Right atrium auricular region (tissue), 2 donors: ENCODE measurements around the gene GSTK1. TPM values are rescaled to one million over a fixed set of nuclear protein-coding genes. Genes with fewer than 3 reads are reported as not detected.

Source experiments
- DNase-seq: peaks from one replicate; pipeline ENCODE4 v3.0.0-alpha.2; 2019; ENCODE audit warnings: low spot score
- H3K27ac ChIP-seq, 2 donors: fragments of 200-600 bp; sonication (generic); 1 replicate in 1 of 2; 2 replicates in 1 of 2; pipeline ENCODE4 v1.5.1; 2016 to 2019
- H3K27me3 ChIP-seq, 2 donors: fragments of 200-600 bp; sonication (generic); one replicate each; pipeline versions ENCODE4 v1.5.1 to v1.6.0; 2017 to 2019
- H3K36me3 ChIP-seq: fragments of 200-600 bp; sonication (generic); one replicate; pipeline ENCODE4 v1.5.1; 2016
- H3K4me1 ChIP-seq, 2 donors: fragments of 200-600 bp; sonication (generic); one replicate each; pipeline versions ENCODE4 v1.5.1 to v1.6.0; 2017 to 2019
- H3K4me3 ChIP-seq, 2 donors: fragments of 200-600 bp; sonication (generic); 1 replicate in 1 of 2; 2 replicates in 1 of 2; pipeline ENCODE4 v1.5.1; 2017 to 2019; ENCODE audit warnings: mild to moderate bottlenecking in 1 of 2, moderate library complexity in 1 of 2
- H3K9me3 ChIP-seq, 2 donors: fragments of 200-600 bp; sonication (generic); one replicate each; pipeline ENCODE4 v1.5.1; 2019
- total RNA-seq, 2 donors: library from RNA; depleted of rRNA; stranded (reverse); fragments of >200 nt; gene quantifications; one replicate each; pipeline ENCODE4 v1.1.0, GENCODE V29; 2016
- TF ChIP-seq, protein P1 (sequence below), 2 donors: fragments of 200-600 bp; sonication (generic); IDR thresholded peaks; one replicate each; pipeline ENCODE4 v1.5.1; 2019; ENCODE audit warnings: antibody characterized with exemption in 2 of 2

Gene GSTK1
- total RNA-seq, 2 donors from 2014 or later, result 169 to 270 TPM

DNA sequence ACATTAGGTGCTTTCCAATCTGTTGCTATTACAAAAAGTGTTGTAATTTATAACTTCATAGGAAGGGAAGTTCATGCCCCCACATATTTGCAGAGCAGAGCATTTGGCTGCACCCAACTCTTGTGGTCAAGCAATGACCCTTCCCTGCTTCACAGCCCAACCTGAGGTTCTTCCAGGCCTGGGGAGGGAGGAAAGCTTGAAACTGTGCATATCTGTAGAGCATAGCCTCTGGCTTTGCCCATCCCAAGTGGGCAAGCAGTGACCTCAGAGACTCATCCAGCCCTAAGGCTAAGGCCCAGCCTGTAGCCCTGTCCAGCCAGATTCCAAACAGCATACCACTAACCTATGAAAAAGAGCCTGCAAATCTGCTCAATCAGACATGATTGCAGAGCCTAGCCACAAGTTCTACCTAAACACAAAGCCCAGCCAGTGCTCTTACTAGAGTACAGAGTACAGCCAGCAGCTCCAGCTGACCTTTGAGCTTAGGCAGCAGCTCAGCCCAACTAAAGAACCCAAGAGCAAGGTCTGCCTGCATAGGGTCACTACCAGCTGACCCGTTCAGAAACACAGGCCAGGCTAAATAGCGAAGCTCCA is 14.4 kb upstream of the GSTK1 start:
- no peaks in the 10 kb centered on the region for H3K27me3 ChIP-seq
- H3K27ac ChIP-seq, result no peak overlapping the region
- H3K4me1 ChIP-seq, result no peaks in the 10 kb centered on the region
- H3K9me3 ChIP-seq, result peaks cover 0 to 3% of the 10 kb centered on the region in 2 donors
- TF ChIP-seq, protein P1, sequence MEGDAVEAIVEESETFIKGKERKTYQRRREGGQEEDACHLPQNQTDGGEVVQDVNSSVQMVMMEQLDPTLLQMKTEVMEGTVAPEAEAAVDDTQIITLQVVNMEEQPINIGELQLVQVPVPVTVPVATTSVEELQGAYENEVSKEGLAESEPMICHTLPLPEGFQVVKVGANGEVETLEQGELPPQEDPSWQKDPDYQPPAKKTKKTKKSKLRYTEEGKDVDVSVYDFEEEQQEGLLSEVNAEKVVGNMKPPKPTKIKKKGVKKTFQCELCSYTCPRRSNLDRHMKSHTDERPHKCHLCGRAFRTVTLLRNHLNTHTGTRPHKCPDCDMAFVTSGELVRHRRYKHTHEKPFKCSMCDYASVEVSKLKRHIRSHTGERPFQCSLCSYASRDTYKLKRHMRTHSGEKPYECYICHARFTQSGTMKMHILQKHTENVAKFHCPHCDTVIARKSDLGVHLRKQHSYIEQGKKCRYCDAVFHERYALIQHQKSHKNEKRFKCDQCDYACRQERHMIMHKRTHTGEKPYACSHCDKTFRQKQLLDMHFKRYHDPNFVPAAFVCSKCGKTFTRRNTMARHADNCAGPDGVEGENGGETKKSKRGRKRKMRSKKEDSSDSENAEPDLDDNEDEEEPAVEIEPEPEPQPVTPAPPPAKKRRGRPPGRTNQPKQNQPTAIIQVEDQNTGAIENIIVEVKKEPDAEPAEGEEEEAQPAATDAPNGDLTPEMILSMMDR (IDR thresholded peaks at IDR 0.05), result no peak
- DNase-seq, result no peak
- no peak overlapping the region for H3K4me3 ChIP-seq
- H3K36me3 ChIP-seq, result no peaks in the 10 kb centered on the region

DNA sequence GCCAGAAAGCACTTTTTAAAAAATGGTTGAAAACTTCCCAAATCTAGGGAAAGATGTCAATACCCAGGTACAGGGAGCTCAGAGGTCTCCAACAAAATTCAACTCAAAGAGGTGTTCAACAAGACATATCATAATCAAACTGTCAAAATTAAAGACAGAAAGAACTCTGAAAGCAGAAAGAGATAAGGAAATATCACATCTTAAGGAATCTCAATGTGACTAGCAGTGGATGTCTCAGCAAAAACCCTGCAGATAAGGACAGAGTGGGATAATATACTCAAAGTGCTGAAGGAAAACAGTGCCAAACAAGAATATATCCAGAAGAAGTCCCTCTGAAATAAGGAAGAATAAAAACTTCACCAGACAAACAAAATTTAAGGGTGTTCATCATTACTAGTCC is 13.0 kb upstream of the GSTK1 start:
- Histone ChIP-seq H3K4me1 (no peaks in the 10 kb centered on the region), H3K27ac (no peak overlapping the region)
- TF ChIP-seq, protein P1 (IDR thresholded peaks at IDR 0.05), result no peak

DNA sequence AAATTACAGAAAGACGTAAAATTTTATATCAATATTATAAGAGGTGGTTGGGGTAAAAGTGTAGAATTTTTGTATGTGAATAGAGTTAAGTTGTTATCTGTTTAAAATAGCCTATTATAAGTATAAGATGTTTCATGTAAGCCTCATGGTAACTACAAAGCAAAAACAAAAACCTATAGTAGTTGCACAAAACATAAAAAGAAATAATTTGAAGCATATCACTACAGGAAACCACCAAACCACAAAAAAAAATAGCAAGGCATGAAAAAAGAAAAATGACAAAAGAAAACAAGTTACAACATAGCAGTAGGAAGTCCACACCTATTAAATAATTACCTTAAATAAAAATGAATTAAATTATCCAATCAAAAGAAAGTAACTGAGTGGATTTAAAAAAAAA is 12.4 kb upstream of the GSTK1 start:
- no peaks in the 10 kb centered on the region for H3K36me3 ChIP-seq
- no peaks in the 10 kb centered on the region for H3K27me3 ChIP-seq
- H3K4me1 ChIP-seq, result no peaks in the 10 kb centered on the region
- DNase-seq, result no peak
- H3K4me3 ChIP-seq, result no peak overlapping the region
- peaks cover 0 to 3% of the 10 kb centered on the region in 2 donors for H3K9me3 ChIP-seq
- H3K27ac ChIP-seq, result no peak overlapping the region
- TF ChIP-seq, protein P1 (IDR thresholded peaks at IDR 0.05), result no peak

More for the DNA sequence above, 13.0 kb upstream of the GSTK1 start:
- Histone ChIP-seq H3K4me3 (no peak overlapping the region), H3K36me3 (no peaks in the 10 kb centered on the region), H3K27me3 (no peaks in the 10 kb centered on the region), H3K9me3 (peaks cover 0 to 3% of the 10 kb centered on the region in 2 donors)
- no peak for DNase-seq

DNA sequence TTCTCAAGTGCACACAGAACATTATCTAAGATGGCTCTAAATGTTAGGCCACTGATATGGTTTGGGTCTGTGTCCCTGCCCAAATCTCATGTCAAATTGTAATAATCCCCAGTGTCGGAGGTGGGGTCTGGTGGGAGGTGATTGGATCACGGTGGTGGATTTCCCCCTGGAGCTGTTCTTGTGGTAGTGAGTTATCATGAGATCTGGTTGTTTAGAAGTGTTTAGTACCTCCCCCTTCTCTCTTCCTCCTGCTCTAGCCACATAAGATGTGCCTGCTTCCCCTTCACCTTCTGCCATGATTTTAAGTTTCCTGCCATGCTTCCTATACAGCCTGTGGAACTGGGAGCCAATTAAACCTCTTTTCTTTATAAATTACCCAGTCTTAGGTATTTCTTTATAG is 11.2 kb upstream of the GSTK1 start:
- H3K4me1 ChIP-seq, result no peaks in the 10 kb centered on the region
- TF ChIP-seq, protein P1 (IDR thresholded peaks at IDR 0.05), result no peak
- H3K36me3 ChIP-seq, result no peaks in the 10 kb centered on the region
- no peak overlapping the region for H3K4me3 ChIP-seq
- DNase-seq, result no peak
- H3K27me3 ChIP-seq, result no peaks in the 10 kb centered on the region
- H3K9me3 ChIP-seq, result peaks cover 0 to 3% of the 10 kb centered on the region in 2 donors
- H3K27ac ChIP-seq, result no peak overlapping the region

DNA sequence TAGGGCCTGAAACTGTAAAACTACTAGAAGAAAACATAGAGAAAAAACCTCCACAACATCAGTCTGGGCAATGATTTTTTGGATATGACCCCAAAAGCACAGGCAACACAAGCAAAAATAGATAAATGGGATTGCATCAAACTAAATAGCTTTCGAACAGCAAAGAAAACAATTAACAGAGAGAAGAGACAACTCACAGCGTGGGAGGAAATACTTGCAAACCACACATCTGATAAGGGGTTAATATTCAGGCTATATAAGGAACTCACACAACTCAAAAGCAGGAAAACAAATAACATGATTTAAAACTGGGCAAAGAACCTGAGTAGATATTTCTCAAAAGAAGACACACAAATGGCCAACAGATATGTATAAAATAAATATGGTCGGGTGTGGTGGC is 7.7 kb upstream of the GSTK1 start:
- DNase-seq, result no peak
- Histone ChIP-seq H3K27me3 (no peaks in the 10 kb centered on the region), H3K9me3 (no peaks in the 10 kb centered on the region), H3K4me1 (peaks cover 0 to 4% of the 10 kb centered on the region in 2 donors), H3K27ac (no peak overlapping the region), H3K4me3 (no peak overlapping the region), H3K36me3 (no peaks in the 10 kb centered on the region)
- TF ChIP-seq, protein P1 (IDR thresholded peaks at IDR 0.05), result no peak

DNA sequence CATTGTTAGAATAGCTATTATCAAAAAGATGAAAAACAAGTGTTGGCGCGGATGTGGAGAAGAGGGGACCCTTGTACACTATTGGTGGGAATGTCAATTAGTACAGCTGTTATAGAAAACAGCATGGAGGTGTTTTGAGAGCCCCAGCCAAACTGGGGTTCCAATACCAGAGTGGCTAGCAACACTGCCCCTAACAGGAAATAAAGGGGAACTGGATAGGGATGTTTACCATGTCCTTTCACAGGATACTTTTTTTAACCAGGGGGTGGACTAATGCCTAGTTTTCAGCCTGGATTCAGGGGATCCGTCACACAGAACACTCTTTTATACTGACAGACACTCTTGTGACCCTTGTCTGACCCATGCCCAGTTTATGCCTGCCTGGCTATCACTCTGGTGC is 6.9 kb upstream of the GSTK1 start:
- H3K36me3 ChIP-seq, result no peaks in the 10 kb centered on the region
- no peak overlapping the region for H3K4me3 ChIP-seq
- H3K9me3 ChIP-seq, result no peaks in the 10 kb centered on the region
- peaks cover 0 to 4% of the 10 kb centered on the region in 2 donors for H3K4me1 ChIP-seq
- no peaks in the 10 kb centered on the region for H3K27me3 ChIP-seq
- TF ChIP-seq, protein P1 (IDR thresholded peaks at IDR 0.05), result no peak
- DNase-seq, result no peak
- no peak overlapping the region for H3K27ac ChIP-seq
